ENCODE measurements around the gene BMPER. TPM values are rescaled to one million over a fixed set of nuclear protein-coding genes. Genes with fewer than 3 reads are reported as not detected.

Gene BMPER
- total RNA-seq, 1 donor from 2014 or later: 1.9 TPM

GRCh38 chr7:33952824-33953223 is 47.5 kb downstream of the BMPER start:
- DNase-seq (ENCODE audit: low spot score): no peak
- intact Hi-C loops (cut with DNase I): no loop called here

- intact Hi-C loops (cut with DNase I): no loop called here
Measured at GRCh38 chr7:33958104-33958503, 52.8 kb downstream of the BMPER start.

DNA sequence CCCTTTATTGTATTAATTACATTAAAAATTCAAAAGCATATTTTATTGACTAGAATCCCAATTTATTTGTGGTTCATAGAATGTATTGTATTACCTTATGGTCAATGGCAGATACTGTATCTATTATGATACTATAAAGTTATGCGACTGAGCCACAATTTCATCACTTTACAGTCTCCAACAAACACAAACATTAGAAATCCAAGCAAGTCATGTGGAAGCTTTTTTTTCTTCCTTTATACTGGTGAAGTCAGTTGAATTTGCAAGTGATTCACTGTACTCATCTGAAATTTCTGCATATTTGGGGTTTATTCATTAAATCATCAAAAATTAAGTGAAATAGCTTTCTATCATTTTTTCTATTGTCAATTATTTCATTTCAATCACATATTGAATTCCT is 54.3 kb downstream of the BMPER start:
- no peak for DNase-seq (ENCODE audit: low spot score)
- intact Hi-C loops (cut with DNase I): no loop called here

More at GRCh38 chr7:33958104-33958503, 52.8 kb downstream of the BMPER start:
- DNase-seq (ENCODE audit: low spot score): no peak

GRCh38 chr7:33961948-33962347 is 56.6 kb downstream of the BMPER start:
- no peak for DNase-seq (ENCODE audit: low spot score)
- intact Hi-C loops (cut with DNase I): no loop called here

GRCh38 chr7:33964417-33965182 is 59.3 kb downstream of the BMPER start:
- DNase-seq (ENCODE audit: low spot score): no peak
- intact Hi-C loops (cut with DNase I): no loop called here

- intact Hi-C loops (cut with DNase I): no loop called here
- DNase-seq (ENCODE audit: low spot score): no peak
Measured at GRCh38 chr7:33965183-33965744, 59.9 kb downstream of the BMPER start.

GRCh38 chr7:33968591-33968990 is 63.3 kb downstream of the BMPER start:
- intact Hi-C loops (cut with DNase I): no loop called here
- no peak for DNase-seq (ENCODE audit: low spot score)

DNA sequence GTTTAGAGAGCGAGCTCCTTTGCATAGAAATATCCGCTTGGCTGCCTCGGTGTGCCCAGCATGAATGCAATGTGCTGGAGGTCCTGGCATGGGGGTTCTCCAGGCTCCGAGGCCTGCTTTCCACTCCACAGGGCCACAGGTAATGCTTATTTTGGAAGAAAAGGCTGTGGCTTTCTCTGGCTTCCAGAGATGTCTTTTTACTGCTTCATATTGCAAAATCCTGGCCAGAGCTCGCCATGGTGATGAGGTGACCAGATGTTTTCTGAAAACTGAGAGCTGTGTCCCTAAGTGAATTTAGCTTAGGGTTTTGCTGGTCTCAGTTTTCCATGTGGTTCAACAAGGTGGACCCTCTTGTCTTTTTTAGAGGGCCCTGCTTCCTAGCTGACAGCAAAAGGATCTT is 65.2 kb downstream of the BMPER start:
- no peak for DNase-seq (ENCODE audit: low spot score)
- intact Hi-C loops (cut with DNase I): no loop called here

- DNase-seq (ENCODE audit: low spot score): no peak
- intact Hi-C loops (cut with DNase I): no loop called here
Measured at GRCh38 chr7:33971106-33971505, 65.8 kb downstream of the BMPER start.

DNA sequence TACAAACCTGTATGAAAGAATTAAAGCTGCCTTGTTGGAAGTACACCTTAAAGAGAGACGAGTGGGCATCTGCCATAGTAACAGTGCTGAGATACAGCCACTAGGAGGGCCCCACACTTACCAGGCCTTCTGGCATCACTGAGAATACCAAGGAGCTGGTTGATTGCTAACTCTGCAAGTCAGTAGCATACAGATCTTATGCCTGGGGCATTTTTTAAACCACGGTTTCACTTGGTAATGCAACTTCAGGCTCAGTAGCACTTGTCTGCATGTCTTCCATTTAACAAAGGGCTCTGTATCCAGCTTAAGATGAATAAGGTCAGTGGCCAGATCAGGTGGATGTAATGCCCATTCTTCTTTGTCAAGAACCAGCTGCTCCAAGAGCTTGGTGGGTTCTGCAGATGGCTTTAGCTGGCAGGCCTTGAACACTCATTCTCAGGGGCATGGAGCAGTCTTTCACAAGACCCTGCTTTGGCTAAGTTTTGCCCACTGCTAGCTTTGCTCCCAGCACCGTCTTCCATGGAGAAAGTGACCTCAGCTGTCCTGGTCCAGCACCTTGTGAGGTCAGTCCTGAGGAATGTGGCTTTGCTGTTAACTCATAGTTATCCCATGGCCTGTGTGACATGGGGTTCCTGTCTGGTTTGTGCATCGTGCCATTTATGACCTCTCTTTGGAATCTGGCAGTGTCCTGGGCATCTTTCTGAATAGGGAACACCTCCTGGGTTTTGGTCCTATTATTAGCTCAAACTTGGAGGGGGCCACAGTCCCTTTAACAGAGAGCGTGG is 68.1 kb downstream of the BMPER start:
- no peak for DNase-seq (ENCODE audit: low spot score)
- intact Hi-C loops (cut with DNase I): no loop called here

DNA sequence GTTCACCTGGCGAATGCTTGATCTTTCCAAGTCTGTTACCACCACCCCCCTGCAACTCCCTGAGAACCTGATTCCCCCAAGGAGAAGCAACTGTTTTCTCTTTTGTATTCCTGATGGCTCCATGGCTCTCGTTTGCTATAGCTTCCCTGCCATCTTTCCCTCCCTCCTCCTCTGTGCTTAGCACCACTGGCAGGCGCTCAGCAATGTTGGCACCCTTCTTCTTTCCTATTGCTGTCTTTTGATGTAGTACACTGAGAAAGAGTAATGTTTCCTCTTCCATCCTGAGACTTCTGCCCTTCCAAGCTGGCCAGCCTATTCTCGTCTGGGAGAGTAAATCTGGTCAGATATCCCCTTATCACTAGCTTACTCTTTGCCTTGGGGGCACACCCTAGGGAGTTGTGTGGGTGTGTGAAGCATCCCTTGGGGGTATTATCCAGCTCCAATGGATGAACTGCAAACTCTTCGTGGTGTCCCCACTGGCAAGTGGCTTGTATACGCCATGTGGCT is 74.0 kb downstream of the BMPER start:
- intact Hi-C loops (cut with DNase I): no loop called here

DNA sequence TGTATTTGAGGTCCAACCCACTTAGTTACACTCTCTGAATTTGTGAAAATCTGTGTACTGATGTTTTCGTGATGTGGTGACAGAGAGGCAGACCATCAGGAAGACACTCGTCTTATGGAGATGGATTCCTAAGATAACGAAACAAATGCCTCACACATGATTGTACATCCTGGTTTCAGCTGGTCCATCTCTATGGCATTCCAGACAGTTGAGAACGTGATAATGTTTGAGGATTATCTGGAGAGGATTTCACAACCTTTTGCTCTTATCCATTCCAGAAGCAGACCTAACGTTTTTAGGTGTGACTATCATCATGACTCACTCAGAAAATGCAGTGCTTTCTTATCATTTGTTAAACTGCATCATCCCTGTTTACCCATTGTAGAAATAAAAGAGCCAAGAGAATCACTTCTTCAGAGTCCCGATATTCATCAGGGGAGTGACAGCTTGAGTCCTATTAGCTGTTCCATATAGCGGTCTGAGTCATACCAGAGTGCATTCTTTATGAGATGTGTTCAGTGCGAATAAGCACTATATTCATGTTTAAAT is 74.5 kb downstream of the BMPER start:
- intact Hi-C loops (cut with DNase I): no loop called here

More for the DNA sequence above, 74.0 kb downstream of the BMPER start:
- no peak for DNase-seq (ENCODE audit: low spot score)

DNA sequence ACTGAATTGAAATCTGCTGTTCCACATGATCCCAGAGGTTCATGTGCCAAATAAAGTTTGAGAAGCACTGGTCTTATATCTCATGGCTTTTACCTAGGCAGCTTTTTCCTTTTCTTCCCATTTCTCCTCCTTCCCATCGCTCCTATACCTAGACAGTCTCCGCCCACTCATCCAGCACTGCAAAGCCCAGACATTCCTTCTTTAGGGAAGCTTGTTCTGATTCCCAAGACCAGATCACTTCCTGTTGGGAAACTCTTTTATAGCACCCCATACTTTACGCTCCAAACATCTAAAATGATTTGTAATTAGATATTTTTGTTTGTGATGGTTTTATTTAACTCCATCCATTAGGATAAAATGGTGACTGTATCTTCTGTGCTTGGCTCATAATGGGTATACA is 75.9 kb downstream of the BMPER start:
- no peak for DNase-seq (ENCODE audit: low spot score)
- intact Hi-C loops (cut with DNase I): no loop called here

More for the DNA sequence above, 74.5 kb downstream of the BMPER start:
- no peak for DNase-seq (ENCODE audit: low spot score)

- intact Hi-C loops (cut with DNase I): no loop called here
- DNase-seq (ENCODE audit: low spot score): no peak
Measured at GRCh38 chr7:33981671-33982424, 76.5 kb downstream of the BMPER start.

DNA sequence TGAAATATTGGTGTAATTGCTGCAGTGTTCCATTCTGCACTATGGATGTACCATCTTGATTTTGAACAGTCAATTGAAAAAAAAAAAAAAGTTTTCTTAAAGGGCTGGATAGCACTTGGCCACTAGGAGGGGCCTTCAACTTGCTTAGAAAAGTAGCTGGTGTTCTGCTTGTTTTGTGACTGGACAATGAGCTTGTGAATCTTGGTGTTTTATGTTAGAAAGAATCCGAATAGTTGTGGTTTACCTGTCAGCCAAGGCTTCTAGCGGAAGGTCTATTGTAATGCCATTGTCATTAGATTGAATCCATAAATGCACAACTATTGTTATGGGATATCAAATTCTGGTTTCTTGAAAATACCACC is 77.1 kb downstream of the BMPER start:
- DNase-seq (ENCODE audit: low spot score): no peak
- intact Hi-C loops (cut with DNase I): no loop called here

- intact Hi-C loops (cut with DNase I): no loop called here
- no peak for DNase-seq (ENCODE audit: low spot score)
Measured at GRCh38 chr7:33986451-33986850, 81.1 kb downstream of the BMPER start.

- intact Hi-C loops (cut with DNase I): no loop called here
- DNase-seq (ENCODE audit: low spot score): no peak
Measured at GRCh38 chr7:33986951-33987947, 81.9 kb downstream of the BMPER start.

DNA sequence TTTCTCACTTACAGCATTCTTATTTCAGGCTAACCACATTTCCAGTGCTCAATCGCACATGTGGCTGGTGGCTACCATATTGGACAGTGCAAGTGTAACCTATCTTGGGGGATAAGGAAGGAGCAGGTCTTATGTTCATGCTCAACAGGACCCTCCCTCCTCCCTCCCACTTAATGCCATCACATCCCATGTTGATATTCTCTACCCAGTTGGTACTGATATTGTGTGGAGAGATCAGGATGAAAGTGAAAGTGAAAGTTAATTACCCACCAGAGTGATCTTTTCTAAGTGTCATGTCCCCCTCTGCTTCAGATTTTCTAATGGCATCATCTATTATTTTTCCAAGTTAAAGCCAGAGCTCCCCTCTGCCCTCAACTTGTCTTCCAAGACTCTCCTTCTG is 91.6 kb downstream of the BMPER start:
- intact Hi-C loops (cut with DNase I): no loop called here

More for the DNA sequence above, 91.6 kb downstream of the BMPER start:
- no peak for DNase-seq (ENCODE audit: low spot score)

All from cardiac septum (tissue), 1 donor.